ENCODE data around the gene TXNDC17.
"Not testable (repeated sequence)": the region's sequence is repeated elsewhere in the genome, so short reads cannot be mapped to it uniquely, and the experiment has no call there.

TXNDC17 gene

DNA sequence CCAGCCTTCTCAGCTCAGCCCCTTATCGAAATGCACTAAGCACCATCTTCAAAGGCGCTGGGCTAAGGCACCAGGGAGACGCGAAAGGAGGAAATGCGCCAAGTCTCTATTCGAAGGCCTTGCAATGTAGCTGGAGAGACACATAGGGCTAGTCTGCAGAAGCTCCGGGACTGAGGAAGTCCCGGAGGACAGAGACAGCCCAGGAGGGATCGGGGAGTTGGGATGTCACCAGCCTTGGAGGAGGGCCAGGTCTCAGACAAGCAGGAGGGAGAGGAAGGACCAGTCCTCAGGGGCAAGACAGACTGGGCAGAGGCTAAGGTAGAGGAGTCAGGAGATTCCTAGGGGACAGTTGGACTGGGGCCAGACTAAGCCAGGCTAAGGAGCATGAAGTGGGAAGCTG, 19.2 kb downstream of the TXNDC17 start:
- no peaks in the 10 kb centered on the region for H3K79me2 ChIP-seq
- H3K9me3 ChIP-seq (ENCODE audit: control insufficient read depth, low read length): no peaks in the 10 kb centered on the region
- TF ChIP-seq CTCF (IDR thresholded peaks at IDR 0.05): no peak
- no peaks in the 10 kb centered on the region for H3K36me3 ChIP-seq (ENCODE audit: control insufficient read depth, insufficient read depth, low read length)
- H3K4me3 ChIP-seq (ENCODE audit: low read depth, low read length): no peak overlapping the region
- no peak overlapping the region for H3K27ac ChIP-seq
- H3K27me3 ChIP-seq (ENCODE audit: control insufficient read depth, insufficient read depth, low read length): no peaks in the 10 kb centered on the region
- no peaks in the 10 kb centered on the region for H3K4me1 ChIP-seq
- no peak overlapping the region for H3K9ac ChIP-seq
- H3K4me2 ChIP-seq (ENCODE audit: low read length): no peak overlapping the region
- H2AFZ ChIP-seq: no peak overlapping the region

GRCh38 chr17:6660805-6661463, 20.1 kb downstream of the TXNDC17 start:
- no peaks in the 10 kb centered on the region for H3K27me3 ChIP-seq (ENCODE audit: control insufficient read depth, insufficient read depth, low read length)
- H3K9me3 ChIP-seq (ENCODE audit: control insufficient read depth, low read length): no peaks in the 10 kb centered on the region
- H3K4me2 ChIP-seq (ENCODE audit: low read length): no peak overlapping the region
- no peak overlapping the region for H3K4me3 ChIP-seq (ENCODE audit: low read depth, low read length)
- H3K27ac ChIP-seq: no peak overlapping the region
- no peaks in the 10 kb centered on the region for H3K79me2 ChIP-seq
- H2AFZ ChIP-seq: no peak overlapping the region
- TF ChIP-seq CTCF (IDR thresholded peaks at IDR 0.05): no peak
- no peaks in the 10 kb centered on the region for H3K4me1 ChIP-seq
- H3K9ac ChIP-seq: no peak overlapping the region
- H3K36me3 ChIP-seq (ENCODE audit: control insufficient read depth, insufficient read depth, low read length): no peaks in the 10 kb centered on the region

DNA sequence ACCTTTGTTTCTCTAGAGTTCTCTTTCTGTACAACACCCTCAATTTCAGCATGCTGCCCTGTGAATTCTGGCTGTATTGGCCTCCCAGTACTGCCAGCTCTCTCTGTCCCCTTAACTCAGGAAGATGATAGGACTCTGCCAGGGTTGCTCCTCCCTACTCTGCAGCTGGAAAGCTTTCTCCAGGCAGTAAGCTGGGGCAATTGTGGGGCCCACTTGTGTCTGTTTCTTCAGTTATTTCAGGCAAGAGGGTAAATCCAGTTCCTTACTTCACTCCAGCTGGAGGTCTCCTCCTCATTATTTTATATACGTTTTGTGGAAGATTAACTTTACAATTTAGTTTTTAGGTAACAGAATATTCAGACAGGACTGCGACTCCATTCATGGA, 20.6 kb downstream of the TXNDC17 start:
- Histone ChIP-seq H2AFZ (no peak overlapping the region), H3K27me3 (ENCODE audit: control insufficient read depth, insufficient read depth, low read length) (no peaks in the 10 kb centered on the region), H3K4me1 (no peaks in the 10 kb centered on the region), H3K4me3 (ENCODE audit: low read depth, low read length) (no peak overlapping the region), H3K27ac (no peak overlapping the region), H3K79me2 (no peaks in the 10 kb centered on the region), H3K9ac (no peak overlapping the region), H3K9me3 (ENCODE audit: control insufficient read depth, low read length) (no peaks in the 10 kb centered on the region), H3K36me3 (ENCODE audit: control insufficient read depth, insufficient read depth, low read length) (no peaks in the 10 kb centered on the region), H3K4me2 (ENCODE audit: low read length) (no peak overlapping the region)
- no peak for TF ChIP-seq CTCF (IDR thresholded peaks at IDR 0.05)

DNA sequence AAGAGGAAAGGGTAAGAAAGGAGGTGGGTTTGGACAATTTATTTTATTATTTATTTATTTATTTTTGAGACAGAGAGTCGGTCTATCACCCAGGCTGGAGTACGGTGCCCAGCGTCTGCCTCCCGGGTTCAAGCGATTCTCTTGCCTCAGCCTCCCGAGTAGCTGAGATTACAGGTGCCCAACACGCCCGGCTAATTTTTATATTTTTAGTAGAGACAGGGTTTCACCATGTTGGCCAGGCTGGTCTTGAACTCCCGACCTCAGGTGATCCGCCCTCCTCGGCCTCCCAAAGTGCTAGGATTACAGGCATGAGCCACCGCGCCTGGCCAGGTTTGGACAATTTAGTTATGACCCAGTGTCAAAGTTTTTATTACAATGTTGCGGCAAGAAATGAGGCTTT, 22.3 kb downstream of the TXNDC17 start:
- not testable (repeated sequence) for H3K27me3 ChIP-seq (ENCODE audit: control insufficient read depth, insufficient read depth, low read length); H3K9ac ChIP-seq; H3K36me3 ChIP-seq (ENCODE audit: control insufficient read depth, insufficient read depth, low read length); H3K27ac ChIP-seq; H3K79me2 ChIP-seq; H3K9me3 ChIP-seq (ENCODE audit: control insufficient read depth, low read length); H3K4me2 ChIP-seq (ENCODE audit: low read length); H2AFZ ChIP-seq; H3K4me1 ChIP-seq; H3K4me3 ChIP-seq (ENCODE audit: low read depth, low read length)

DNA sequence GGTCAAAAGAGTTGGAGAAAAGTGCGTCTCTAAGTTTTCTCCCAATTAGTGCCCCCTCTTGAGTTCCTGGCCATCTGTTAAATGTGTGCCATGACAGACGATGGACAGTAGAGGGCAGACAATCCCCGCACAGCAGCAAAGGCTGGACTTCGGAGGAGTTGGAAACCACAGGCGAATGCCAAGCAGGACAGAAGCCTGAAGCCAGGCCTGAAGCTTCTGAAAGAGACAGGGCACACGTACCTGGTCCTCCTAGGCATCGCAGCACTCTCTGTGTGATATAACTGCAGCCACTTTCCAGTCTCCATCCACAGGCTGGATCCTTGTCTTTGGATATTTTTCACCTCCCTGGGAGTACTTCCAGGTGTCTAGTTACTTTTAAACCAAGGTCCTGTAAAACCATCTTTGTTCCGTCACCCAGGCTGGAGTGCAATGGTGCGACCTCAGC, 25.2 kb downstream of the TXNDC17 start:
- no peaks in the 10 kb centered on the region for H3K4me1 ChIP-seq
- no peak overlapping the region for H3K4me2 ChIP-seq (ENCODE audit: low read length)
- no peaks in the 10 kb centered on the region for H3K9me3 ChIP-seq (ENCODE audit: control insufficient read depth, low read length)
- peak; percentile 92 for TF ChIP-seq CTCF (IDR thresholded peaks at IDR 0.05)
- H3K4me3 ChIP-seq (ENCODE audit: low read depth, low read length): no peak overlapping the region
- H3K27ac ChIP-seq: no peak overlapping the region
- H3K36me3 ChIP-seq (ENCODE audit: control insufficient read depth, insufficient read depth, low read length): no peaks in the 10 kb centered on the region
- no peaks in the 10 kb centered on the region for H3K27me3 ChIP-seq (ENCODE audit: control insufficient read depth, insufficient read depth, low read length)
- H3K79me2 ChIP-seq: no peaks in the 10 kb centered on the region
- no peak overlapping the region for H3K9ac ChIP-seq
- H2AFZ ChIP-seq: peak overlapping the region; percentile 1

Data from parathyroid adenoma (tissue), 2 donors.